B cell (primary cell): ENCODE results near the gene CPNE5. TPM values are rescaled to one million over a fixed set of nuclear protein-coding genes. Genes with fewer than 3 reads are reported as not detected.

Experiments
- ATAC-seq: fragments of 200-7000 bp; cut with Tn5 transposase; one replicate; pipeline ENCODE4 v1.10.0; 2021; ENCODE audit warnings: low read depth, mild to moderate bottlenecking, moderate number of reproducible peaks, moderate library complexity
- CTCF ChIA-PET: fragments of 350-600 bp; sonication (Branson Sonifier 250); formaldehyde crosslinking; loops from one replicate; lab custom pipeline; 2021; ENCODE audit warnings: antibody characterized with exemption, inconsistent platforms; lab: Charles Lee
- POLR2A ChIA-PET: fragments of 350-600 bp; sonication (Branson Sonifier 250); formaldehyde crosslinking; loops from one replicate; lab custom pipeline; 2021; ENCODE audit warnings: antibody characterized with exemption; lab: Charles Lee
- DNase-seq: peaks from one replicate; pipeline ENCODE4 v3.0.0; 2013
- H2AFZ ChIP-seq: 2 replicates; pipeline ENCODE4 v1.6.1; 2012; ENCODE audit warnings: mild to moderate bottlenecking, low read depth, low read length; ENCODE audit not compliant: insufficient read depth, poor library complexity, severe bottlenecking
- H3K27ac ChIP-seq, 2 donors: 1 replicate in 1 of 2; 2 replicates in 1 of 2; pipeline ENCODE4 v1.5.1; 2012 to 2013; ENCODE audit warnings: low read length in 2 of 2, mild to moderate bottlenecking in 2 of 2, moderate library complexity in 1 of 2
- H3K27me3 ChIP-seq, 4 experiments: fragments of 200-600 bp in 1 of 4; sonication (generic) in 1 of 4; replicated peaks in 1 of 4; 1 replicate in 2 of 4; 2 replicates in 2 of 4; pipeline versions ENCODE4 v1.6.1 to v1.7.0; 2013 to 2016; ENCODE audit warnings: low read length in 3 of 4, mild to moderate bottlenecking in 2 of 4, mixed read lengths in 1 of 4, moderate library complexity in 1 of 4; ENCODE audit not compliant: insufficient read depth in 4 of 4, control insufficient read depth in 3 of 4; ENCODE audit errors: control extremely low read depth in 1 of 4
- H3K36me3 ChIP-seq, 2 experiments: replicated peaks in 1 of 2; 1 replicate in 1 of 2; 2 replicates in 1 of 2; pipeline versions ENCODE4 v1.6.1 to v1.7.1; 2013; ENCODE audit warnings: low read length in 1 of 2; ENCODE audit not compliant: insufficient read depth in 2 of 2, control insufficient read depth in 1 of 2; ENCODE audit errors: control extremely low read depth in 1 of 2, extremely low read depth in 1 of 2
- H3K4me1 ChIP-seq, 2 donors: fragments of 200-600 bp in 1 of 2; sonication (generic) in 1 of 2; 1 replicate in 1 of 2; 2 replicates in 1 of 2; pipeline versions ENCODE4 v1.5.1 to v1.6.1; 2013 to 2017; ENCODE audit warnings: low read length in 2 of 2; ENCODE audit not compliant: control insufficient read depth in 2 of 2, insufficient read depth in 2 of 2
- H3K4me2 ChIP-seq: replicated peaks from 2 replicates; pipeline ENCODE3; 2012; ENCODE audit warnings: mild to moderate bottlenecking, low read depth, low read length; ENCODE audit not compliant: poor library complexity, severe bottlenecking
- H3K4me3 ChIP-seq, 5 experiments: fragments of 200-600 bp in 1 of 5; sonication (generic) in 1 of 5; 1 replicate in 3 of 5; 2 replicates in 2 of 5; pipeline versions ENCODE4 v1.5.1 to v1.7.0; 2011 to 2016; ENCODE audit warnings: low read length in 4 of 5, mild to moderate bottlenecking in 4 of 5, low read depth in 2 of 5, control low read depth in 1 of 5, moderate library complexity in 1 of 5; ENCODE audit not compliant: insufficient read depth in 1 of 5; ENCODE audit errors: control extremely low read depth in 1 of 5, extremely low read depth in 1 of 5
- H3K79me2 ChIP-seq: fragments of 200-600 bp; sonication (generic); one replicate; pipeline ENCODE4 v1.6.0; 2016; ENCODE audit warnings: low read length; ENCODE audit not compliant: control insufficient read depth, insufficient read depth
- H3K9ac ChIP-seq: fragments of 200-600 bp; sonication (generic); 2 replicates; pipeline ENCODE4 v1.6.1; 2017; ENCODE audit warnings: mild to moderate bottlenecking, low read length, moderate library complexity
- H3K9me3 ChIP-seq, 3 donors: one replicate each; pipeline versions ENCODE4 v1.6.1 to v1.7.1; 2013; ENCODE audit warnings: low read length in 2 of 3; ENCODE audit not compliant: control insufficient read depth in 2 of 3, insufficient read depth in 1 of 3; ENCODE audit errors: control extremely low read depth in 1 of 3
- H4K20me1 ChIP-seq: 2 replicates; pipeline ENCODE4 v1.6.0; 2012; ENCODE audit warnings: mild to moderate bottlenecking, low read length; ENCODE audit not compliant: insufficient read depth, control insufficient read depth, poor library complexity, severe bottlenecking
- H3K27ac Mint-ChIP-seq: one replicate; pipeline ENCODE4 v1.8.0; 2021; ENCODE audit warnings: mixed read lengths
- H3K27me3 Mint-ChIP-seq: one replicate; pipeline ENCODE4 v1.8.0; 2021; ENCODE audit warnings: mixed read lengths
- H3K4me1 Mint-ChIP-seq: one replicate; pipeline ENCODE4 v1.8.0; 2021; ENCODE audit warnings: mixed read lengths
- H3K4me3 Mint-ChIP-seq: one replicate; pipeline ENCODE4 v1.8.0; 2021; ENCODE audit warnings: mixed read lengths
- H3K9me3 Mint-ChIP-seq: one replicate; pipeline ENCODE4 v1.8.0; 2022; ENCODE audit warnings: mixed read lengths; ENCODE audit not compliant: insufficient read depth
- EZH2 ChIP-seq: IDR thresholded peaks from 2 replicates; pipeline ENCODE4 v1.6.1; 2012; ENCODE audit warnings: borderline replicate concordance, low read depth, mild to moderate bottlenecking, moderate library complexity, low read length; ENCODE audit not compliant: insufficient read depth, poor library complexity, severe bottlenecking
- WGBS: methylation state at CpG from one replicate; pipeline ENCODE4 v1.1.5; 2013; ENCODE audit warnings: missing lambda C conversion rate; ENCODE audit not compliant: insufficient coverage; 5-methylcytosine and 5-hydroxymethylcytosine counted together
- intact Hi-C: fragments of 100-400 bp; cut with micrococcal nuclease; formaldehyde crosslinking; loops from one replicate; pipeline ENCODE4 v1.10.0; 2022
- polyA plus RNA-seq: library from polyadenylated mRNA; depleted of rRNA; stranded (reverse); fragments of >200 nt; gene quantifications from 2 replicates; pipeline ENCODE4 v1.2.3, GENCODE V29; 2012
- total RNA-seq, 2 donors: library from RNA; stranded (reverse); fragments of 120-200 nt in 1 of 2; gene quantifications; 1 replicate in 1 of 2; 2 replicates in 1 of 2; pipeline versions ENCODE4 v1.2.3 to v1.2.4, GENCODE V29; 2013 to 2022
- TF ChIP-seq, protein P1 (sequence below): fragments of 200-600 bp; IDR thresholded peaks from one replicate; pipeline ENCODE4 v1.8.0; 2022; ENCODE audit warnings: antibody characterized with exemption, mild to moderate bottlenecking

CPNE5 gene
- total and polyA plus RNA-seq, 2 donors (not counting 1 experiment from before 2014, with no cell fraction given): 49.8 to 357 TPM

DNA sequence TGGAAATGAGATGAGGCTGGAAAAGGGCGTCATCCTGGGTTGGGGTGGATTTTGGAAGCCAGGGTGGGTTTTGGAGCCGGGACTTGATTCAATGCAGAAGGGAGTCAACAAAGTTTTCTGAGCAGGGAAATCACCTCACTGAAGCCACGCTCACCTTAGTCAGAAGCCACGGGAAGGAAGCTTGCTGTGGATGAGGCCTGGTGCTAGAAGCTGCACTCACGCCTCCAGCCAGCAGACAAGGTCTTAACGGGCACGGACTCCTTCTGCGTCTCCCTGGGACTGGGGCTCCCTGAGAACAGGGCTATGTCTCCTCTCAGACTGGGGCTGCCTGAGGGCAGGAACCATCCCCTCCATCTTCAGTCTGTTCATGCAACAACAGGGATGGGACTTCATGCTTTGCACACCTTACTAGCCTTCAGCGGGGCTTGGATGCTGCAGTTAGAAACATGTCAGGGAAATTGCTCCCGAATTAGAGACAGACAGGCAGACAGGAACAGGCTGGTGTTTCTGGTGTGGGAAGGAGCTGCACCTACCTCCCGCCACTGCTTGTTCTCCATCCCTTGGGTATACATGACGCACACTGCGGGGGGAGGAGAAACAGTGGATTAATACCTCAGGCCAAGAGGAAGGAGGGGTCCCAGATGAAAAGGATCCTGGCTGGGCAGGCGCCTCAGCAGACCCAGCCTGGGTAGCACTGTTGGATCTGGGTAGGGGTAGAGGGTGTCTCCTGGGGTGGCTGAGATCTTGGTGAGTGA, 17.5 kb downstream of the CPNE5 start:
- CTCF ChIA-PET: no interaction called here
- no peaks in the 10 kb centered on the region for H3K9me3 Mint-ChIP-seq
- no peak overlapping the region for H3K27ac ChIP-seq

More for the DNA sequence above, 17.5 kb downstream of the CPNE5 start:
- Histone ChIP-seq H3K27me3 (peaks cover 0 to 10% (median 1%) of the 10 kb centered on the region in 4 experiments), H3K79me2 (no peaks in the 10 kb centered on the region), H3K4me2 (no peak overlapping the region), H4K20me1 (no peaks in the 10 kb centered on the region), H3K4me1 (no peaks in the 10 kb centered on the region), H3K4me3 (no peak overlapping the region), H2AFZ (no peak overlapping the region), H3K9ac (no peak overlapping the region), H3K36me3 (no peaks in the 10 kb centered on the region), H3K9me3 (no peaks in the 10 kb centered on the region)
- DNase-seq: no peak
- Mint-ChIP-seq H3K27me3 (peaks cover 17% of the 10 kb centered on the region), H3K4me1 (no peaks in the 10 kb centered on the region), H3K27ac (no peak overlapping the region), H3K4me3 (no peak overlapping the region)
- ATAC-seq: no peak
- WGBS: 93% methylated on average over 11 of the region's 14 CpGs
- intact Hi-C loops: no loop called here
- POLR2A ChIA-PET: no interaction called here
- TF ChIP-seq EZH2: no peak
- TF ChIP-seq, protein P1, sequence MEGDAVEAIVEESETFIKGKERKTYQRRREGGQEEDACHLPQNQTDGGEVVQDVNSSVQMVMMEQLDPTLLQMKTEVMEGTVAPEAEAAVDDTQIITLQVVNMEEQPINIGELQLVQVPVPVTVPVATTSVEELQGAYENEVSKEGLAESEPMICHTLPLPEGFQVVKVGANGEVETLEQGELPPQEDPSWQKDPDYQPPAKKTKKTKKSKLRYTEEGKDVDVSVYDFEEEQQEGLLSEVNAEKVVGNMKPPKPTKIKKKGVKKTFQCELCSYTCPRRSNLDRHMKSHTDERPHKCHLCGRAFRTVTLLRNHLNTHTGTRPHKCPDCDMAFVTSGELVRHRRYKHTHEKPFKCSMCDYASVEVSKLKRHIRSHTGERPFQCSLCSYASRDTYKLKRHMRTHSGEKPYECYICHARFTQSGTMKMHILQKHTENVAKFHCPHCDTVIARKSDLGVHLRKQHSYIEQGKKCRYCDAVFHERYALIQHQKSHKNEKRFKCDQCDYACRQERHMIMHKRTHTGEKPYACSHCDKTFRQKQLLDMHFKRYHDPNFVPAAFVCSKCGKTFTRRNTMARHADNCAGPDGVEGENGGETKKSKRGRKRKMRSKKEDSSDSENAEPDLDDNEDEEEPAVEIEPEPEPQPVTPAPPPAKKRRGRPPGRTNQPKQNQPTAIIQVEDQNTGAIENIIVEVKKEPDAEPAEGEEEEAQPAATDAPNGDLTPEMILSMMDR: no peak
